Measurements from ENCODE around the gene SPZ1.
"Not testable (repeated sequence)": the region's sequence is repeated elsewhere in the genome, so short reads cannot be mapped to it uniquely, and the experiment has no call there.

DNA sequence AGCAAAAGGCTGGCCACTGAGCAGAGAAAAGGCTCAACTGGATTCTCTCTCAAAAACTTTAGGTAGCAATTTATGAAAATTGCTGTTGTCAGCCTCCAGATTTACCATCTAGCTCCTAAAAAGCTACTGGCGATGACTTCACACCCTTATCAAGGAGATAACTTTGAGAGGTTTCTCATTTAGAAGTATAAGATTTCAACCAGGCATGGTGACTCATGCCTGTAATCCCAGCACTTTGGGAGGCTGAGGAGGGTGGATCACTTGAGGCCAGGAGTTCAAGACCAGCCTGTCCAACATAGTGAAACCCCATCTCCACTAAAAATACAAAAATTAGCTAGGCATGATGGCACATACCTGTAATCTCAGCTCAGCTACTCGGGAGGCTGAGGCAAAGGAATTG lies 49.3 kb upstream of the SPZ1 start:
- not testable (repeated sequence) for TF ChIP-seq FOXK2 (IDR thresholded peaks at IDR 0.05); ZNF384 (IDR thresholded peaks at IDR 0.05); SP1 (IDR thresholded peaks at IDR 0.05); HDGF (IDR thresholded peaks at IDR 0.05; ENCODE audit: borderline replicate concordance); SUZ12 (IDR thresholded peaks at IDR 0.05); FOXM1 (IDR thresholded peaks at IDR 0.05; ENCODE audit: borderline replicate concordance); FOXA1 (IDR thresholded peaks at IDR 0.05); ELF4 (IDR thresholded peaks at IDR 0.05); BHLHE40 (IDR thresholded peaks at IDR 0.05; ENCODE audit: borderline replicate concordance); L3MBTL2 (conservative IDR thresholded peaks at IDR 0.05)
